Left lung (tissue), 10 donors: ENCODE measurements around the gene KLHL35. TPM values are rescaled to one million over a fixed set of nuclear protein-coding genes. Genes with fewer than 3 reads are reported as not detected.
"Not testable (repeated sequence)": the region's sequence is repeated elsewhere in the genome, so short reads cannot be mapped to it uniquely, and the experiment has no call there.

Experiments
- ATAC-seq: fragments of 200-7000 bp; cut with Tn5 transposase; one replicate; pipeline ENCODE4 v1.9.1; 2020; ENCODE audit warnings: moderate library complexity
- DNase-seq, 4 donors: peaks; one replicate each; pipeline ENCODE4 v3.0.0-alpha.2; 2013 to 2020
- H3K27ac ChIP-seq, 2 donors: fragments of 200-600 bp; sonication (generic) in 1 of 2; one replicate each; pipeline versions ENCODE4 v1.5.0 to v1.8.0; 2020 to 2021
- H3K27me3 ChIP-seq, 2 donors: fragments of 200-600 bp; sonication (generic) in 1 of 2; one replicate each; pipeline versions ENCODE4 v1.5.0 to v1.8.0; 2020 to 2021
- H3K36me3 ChIP-seq, 2 donors: fragments of 200-600 bp; sonication (generic) in 1 of 2; one replicate each; pipeline versions ENCODE4 v1.5.0 to v1.8.0; 2020 to 2021
- H3K4me1 ChIP-seq, 2 donors: fragments of 200-600 bp; one replicate each; pipeline ENCODE4 v1.8.0; 2021
- H3K4me3 ChIP-seq, 2 donors: fragments of 200-600 bp; sonication (generic) in 1 of 2; one replicate each; pipeline versions ENCODE4 v1.5.0 to v1.8.0; 2020 to 2021; ENCODE audit warnings: mild to moderate bottlenecking in 1 of 2
- H3K9me3 ChIP-seq, 2 donors: fragments of 200-600 bp; sonication (generic) in 1 of 2; one replicate each; pipeline versions ENCODE4 v1.5.0 to v1.8.0; 2020 to 2021
- CTCF ChIP-seq, 2 donors: fragments of 200-600 bp; sonication (generic) in 1 of 2; IDR thresholded peaks; one replicate each; pipeline versions ENCODE4 v1.5.0 to v1.8.0; 2021; ENCODE audit warnings: antibody characterized with exemption in 2 of 2
- intact Hi-C, 2 donors: fragments of 100-400 bp; cut with DNase I; formaldehyde crosslinking; loops; one replicate each; pipeline versions ENCODE4 v1.11.2 to v1.14.2; 2022
- polyA plus RNA-seq, 6 donors: library from polyadenylated mRNA; unstranded; fragments of 120-200 nt; gene quantifications; one replicate each; pipeline ENCODE4 v1.2.1, GENCODE V29; 2013; ENCODE audit not compliant: insufficient read length in 6 of 6
- total RNA-seq, 2 donors: library from RNA; stranded (reverse); fragmentation: NEBNext Ultra II Directional; extraction: Animal tissue kit (Norgen Biotek cat#: 25700); gene quantifications; one replicate each; pipeline ENCODE4 v1.2.1, GENCODE V29; 2021
- donor health status: DM: no; HTN: yes; CAD: no.
- donor health status: DM: no; HTN: no; CAD: no.

The KLHL35 gene
- total and polyA plus RNA-seq, 8 donors, result 1.1 to 2.1 (median 1.3) TPM

GRCh38 chr11:75420224-75421034 is 12.6 kb downstream of the KLHL35 start:
- no peak for DNase-seq
- no peaks in the 10 kb centered on the region for H3K9me3 ChIP-seq
- peak overlapping the region; percentile 19 to 77 for H3K27ac ChIP-seq
- intact Hi-C loops, result no loop called here
- ATAC-seq, result no peak
- no peak overlapping the region for H3K4me3 ChIP-seq
- peaks cover 0 to 14% of the 10 kb centered on the region in 2 donors for H3K36me3 ChIP-seq
- no peak for TF ChIP-seq CTCF (IDR thresholded peaks at IDR 0.05)
- H3K4me1 ChIP-seq, result peaks cover 0 to 6% of the 10 kb centered on the region in 2 donors
- no peaks in the 10 kb centered on the region for H3K27me3 ChIP-seq

GRCh38 chr11:75413864-75414263 is 19.1 kb downstream of the KLHL35 start:
- Histone ChIP-seq H3K36me3 (peaks cover 0 to 43% of the 10 kb centered on the region in 2 donors), H3K27me3 (no peaks in the 10 kb centered on the region), H3K27ac (no peak overlapping the region), H3K4me3 (no peak overlapping the region), H3K9me3 (no peaks in the 10 kb centered on the region), H3K4me1 (peaks cover 0 to 4% of the 10 kb centered on the region in 2 donors)
- ATAC-seq, result no peak
- no peak for TF ChIP-seq CTCF (IDR thresholded peaks at IDR 0.05)
- intact Hi-C loops, result no loop called here
- no peak for DNase-seq

- peaks cover 0 to 49% of the 10 kb centered on the region in 2 donors for H3K36me3 ChIP-seq
- H3K27ac ChIP-seq, H3K4me1 ChIP-seq, H3K9me3 ChIP-seq, H3K27me3 ChIP-seq, ATAC-seq, DNase-seq, intact Hi-C loops, H3K4me3 ChIP-seq: not testable (repeated sequence)
These were observed 19.9 kb downstream of the KLHL35 start for GRCh38 chr11:75413146-75413545.

GRCh38 chr11:75409971-75410370 is 23.0 kb downstream of the KLHL35 start:
- peaks cover 0 to 79% of the 10 kb centered on the region in 2 donors for H3K36me3 ChIP-seq

DNA sequence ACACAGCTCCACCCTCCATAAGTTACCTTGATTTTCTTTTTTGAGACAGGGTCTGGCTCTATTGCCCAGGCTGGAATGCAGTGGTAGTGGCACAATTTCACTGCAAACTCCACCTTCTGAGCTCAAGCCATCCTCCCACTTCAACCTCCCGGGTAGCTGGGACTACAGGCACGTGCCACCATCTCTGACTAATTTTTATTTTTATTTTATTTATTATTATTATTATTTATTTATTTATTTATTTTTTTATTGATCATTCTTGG is 24.1 kb downstream of the KLHL35 start:
- no peak for DNase-seq
- intact Hi-C loops, result no loop called here
- Histone ChIP-seq H3K27me3 (no peaks in the 10 kb centered on the region), H3K9me3 (no peaks in the 10 kb centered on the region), H3K4me1 (peaks cover 0 to 29% of the 10 kb centered on the region in 2 donors), H3K36me3 (peaks cover 0 to 81% of the 10 kb centered on the region in 2 donors), H3K27ac (no peak overlapping the region), H3K4me3 (no peak overlapping the region)
- ATAC-seq, result no peak
- no peak for TF ChIP-seq CTCF (IDR thresholded peaks at IDR 0.05)

More at GRCh38 chr11:75409971-75410370, 23.0 kb downstream of the KLHL35 start:
- H3K4me3 ChIP-seq, intact Hi-C loops, H3K9me3 ChIP-seq, ATAC-seq, DNase-seq, H3K27ac ChIP-seq, H3K27me3 ChIP-seq: not testable (repeated sequence)
- H3K4me1 ChIP-seq, result peaks cover 0 to 18% of the 10 kb centered on the region in 2 donors

DNA sequence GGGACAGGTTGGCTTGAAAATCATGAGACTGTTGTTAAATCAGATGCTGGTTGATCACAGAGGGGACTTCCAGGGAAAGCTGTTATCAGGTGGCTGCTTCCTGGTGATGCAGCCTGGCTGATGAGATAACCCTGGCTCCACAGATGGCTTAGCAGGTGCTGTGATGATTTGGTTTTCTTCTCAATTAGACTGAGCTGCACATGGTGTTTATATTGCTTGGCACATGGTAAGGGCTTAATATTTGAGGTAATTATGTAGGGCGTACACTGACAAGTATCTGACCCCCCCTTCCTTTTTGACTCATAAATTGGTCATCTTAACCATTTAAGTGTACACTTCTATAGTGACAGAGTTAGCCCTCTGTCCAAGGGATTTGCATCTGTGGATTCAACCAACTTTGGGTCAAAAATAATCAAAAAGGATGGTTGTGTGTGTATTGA is 26.6 kb downstream of the KLHL35 start:
- Histone ChIP-seq H3K4me1 (peaks cover 13 to 54% of the 10 kb centered on the region in 2 donors), H3K27ac (no peak overlapping the region), H3K36me3 (peaks cover 0 to 81% of the 10 kb centered on the region in 2 donors), H3K9me3 (no peaks in the 10 kb centered on the region), H3K27me3 (no peaks in the 10 kb centered on the region), H3K4me3 (no peak overlapping the region)
- no peak for DNase-seq
- TF ChIP-seq CTCF (IDR thresholded peaks at IDR 0.05), result no peak
- no peak for ATAC-seq
- intact Hi-C loops, result no loop called here
